H1 (cell line): Measurements from ENCODE around the gene GNAO1. TPM values are rescaled to one million over a fixed set of nuclear protein-coding genes. Genes with fewer than 3 reads are reported as not detected.

Experiments
- CEBPB ChIP-seq: IDR thresholded peaks from 2 replicates; pipeline ENCODE4 v1.6.1; 2012; ENCODE audit warnings: low read depth, low read length
- RNF2 ChIP-seq: fragments of 200-900, 300-1000 bp; sonication (generic); IDR thresholded peaks from 2 replicates; pipeline ENCODE4 v1.7.1; 2016; ENCODE audit warnings: borderline replicate concordance, low read depth, mild to moderate bottlenecking, antibody characterized with exemption, low read length; ENCODE audit not compliant: poor library complexity, severe bottlenecking; ENCODE audit errors: missing control alignments
- polyA plus RNA-seq, 7 experiments: library from polyadenylated mRNA; depleted of rRNA in 3 of 7; stranded (reverse) in 5 of 7; unstranded in 2 of 7; fragments of >200 nt in 5 of 7; fragments of 200-250 nt in 2 of 7; gene quantifications; 1 replicate in 5 of 7; 2 replicates in 1 of 7; 4 replicates in 1 of 7; pipeline versions ENCODE4 v1.2.1 to v1.2.3, GENCODE V29; 2011 to 2013; ENCODE audit warnings: missing spikeins in 2 of 7, mixed read lengths in 2 of 7
- total RNA-seq: library from RNA; stranded (reverse); fragmentation: NEBNext Ultra II Directional; extraction: Animal tissue kit (Norgen Biotek cat#: 25700); gene quantifications from 2 replicates; pipeline ENCODE4 v1.2.1, GENCODE V29; 2021

The GNAO1 gene
- total and polyA plus RNA-seq, 2 of the 8 experiments (the other 6 are each of a cell fraction or from before 2014, with no cell fraction given), result 6.7 to 34.4 TPM

GRCh38 chr16:56198755-56199114, 7.4 kb downstream of the GNAO1 start (continued):
- TF ChIP-seq RNF2, result no peak
- no peak for TF ChIP-seq CEBPB
- TF ChIP-seq, all 59 proteins: peak for 0
